Putamen (tissue), 1 donor: Measurements from ENCODE around the gene FBLN1.
"Not testable (repeated sequence)": the region's sequence is repeated elsewhere in the genome, so short reads cannot be mapped to it uniquely, and the experiment has no call there.

Experiments
- DNase-seq: peaks from one replicate; pipeline ENCODE4 v3.0.0-alpha.2; 2016; ENCODE audit warnings: low spot score

FBLN1 gene

GRCh38 chr22:45502215-45503049 is at the start of gene FBLN1:
Gene FBLN1 (plus strand): TSS chr22:45502883. CDS start chr22:45502986, 103 bp downstream.
- DNase-seq, result no peak

GRCh38 chr22:45453764-45454163 is 48.9 kb upstream of the FBLN1 start:
- DNase-seq, result no peak

GRCh38 chr22:45454275-45454674 is 48.4 kb upstream of the FBLN1 start:
- no peak for DNase-seq

GRCh38 chr22:45455212-45455611 is 47.5 kb upstream of the FBLN1 start:
- DNase-seq, result no peak

GRCh38 chr22:45455621-45456020 is 47.1 kb upstream of the FBLN1 start:
- no peak for DNase-seq

GRCh38 chr22:45456811-45457210 is 45.9 kb upstream of the FBLN1 start:
- no peak for DNase-seq

GRCh38 chr22:45458532-45458931 is 44.2 kb upstream of the FBLN1 start:
- DNase-seq, result no peak

GRCh38 chr22:45459235-45459634 is 43.4 kb upstream of the FBLN1 start:
- DNase-seq, result no peak

- no peak for DNase-seq
Measured at GRCh38 chr22:45460288-45461109, 42.2 kb upstream of the FBLN1 start.

- DNase-seq, result no peak
Measured at GRCh38 chr22:45462034-45462655, 40.5 kb upstream of the FBLN1 start.

GRCh38 chr22:45463691-45464090 is 39.0 kb upstream of the FBLN1 start:
- DNase-seq, result not testable (repeated sequence)

- no peak for DNase-seq
Measured at GRCh38 chr22:45465633-45466032, 37.0 kb upstream of the FBLN1 start.

- DNase-seq, result no peak
Measured at GRCh38 chr22:45468872-45469271, 33.8 kb upstream of the FBLN1 start.

GRCh38 chr22:45469281-45470073 is 33.2 kb upstream of the FBLN1 start:
- no peak for DNase-seq

- DNase-seq, result no peak
Measured at GRCh38 chr22:45470871-45471270, 31.8 kb upstream of the FBLN1 start.

GRCh38 chr22:45472426-45472825 is 30.3 kb upstream of the FBLN1 start:
- no peak for DNase-seq

- no peak for DNase-seq
Measured at GRCh38 chr22:45473626-45474237, 29.0 kb upstream of the FBLN1 start.

GRCh38 chr22:45475063-45475747 is 27.5 kb upstream of the FBLN1 start:
- no peak for DNase-seq

- no peak for DNase-seq
Measured at GRCh38 chr22:45475851-45476514, 26.7 kb upstream of the FBLN1 start.

- no peak for DNase-seq
Measured at GRCh38 chr22:45476814-45477213, 25.9 kb upstream of the FBLN1 start.
